GM19043 (cell line): ENCODE data around the gene PDIK1L.
A peak's percentile ranks its signal among the peaks of the same experiment; 100 is the strongest.
"Not testable (repeated sequence)": the region's sequence is repeated elsewhere in the genome, so short reads cannot be mapped to it uniquely, and the experiment has no call there.

Source experiments
- ATAC-seq: cut with Tn5 transposase; IDR thresholded peaks from one replicate; pipeline ENCODE4 v1.9.1; 2021; ENCODE audit warnings: low read depth; ENCODE audit not compliant: unreplicated experiment

PDIK1L gene

GRCh38 chr1:26084844-26085243, 26.8 kb upstream of the PDIK1L start:
- no peak for ATAC-seq

- ATAC-seq = no peak
These were observed 22.5 kb upstream of the PDIK1L start for GRCh38 chr1:26089125-26089524.

- no peak for ATAC-seq
These were observed 20.7 kb upstream of the PDIK1L start for GRCh38 chr1:26090893-26091292.

GRCh38 chr1:26092422-26092821, 19.2 kb upstream of the PDIK1L start:
- no peak for ATAC-seq

GRCh38 chr1:26093569-26093968, 18.1 kb upstream of the PDIK1L start:
- not testable (repeated sequence) for ATAC-seq

GRCh38 chr1:26094076-26094669, 17.5 kb upstream of the PDIK1L start:
- no peak for ATAC-seq

- no peak for ATAC-seq
These were observed 16.8 kb upstream of the PDIK1L start for GRCh38 chr1:26094677-26095383.

GRCh38 chr1:26096471-26096870, 15.2 kb upstream of the PDIK1L start:
- no peak for ATAC-seq

- ATAC-seq = no peak
These were observed 13.9 kb upstream of the PDIK1L start for GRCh38 chr1:26097696-26098095.

- no peak for ATAC-seq
These were observed 13.0 kb upstream of the PDIK1L start for GRCh38 chr1:26098602-26099001.

- no peak for ATAC-seq
These were observed 11.8 kb upstream of the PDIK1L start for GRCh38 chr1:26099780-26100179.

GRCh38 chr1:26100204-26100603, 11.4 kb upstream of the PDIK1L start:
- ATAC-seq = not testable (repeated sequence)

- ATAC-seq = no peak
These were observed 9.5 kb upstream of the PDIK1L start for GRCh38 chr1:26102119-26102518.

GRCh38 chr1:26102526-26102925, 9.1 kb upstream of the PDIK1L start:
- no peak for ATAC-seq

- not testable (repeated sequence) for ATAC-seq
These were observed 6.4 kb upstream of the PDIK1L start for GRCh38 chr1:26105226-26105548.

- no peak for ATAC-seq
These were observed 2.1 kb upstream of the PDIK1L start for GRCh38 chr1:26109229-26110164.

GRCh38 chr1:26110731-26111529, 694 bp upstream of the PDIK1L start:
- ATAC-seq = peak; percentile 43

- no peak for ATAC-seq
These were observed 767 bp downstream of the PDIK1L start for GRCh38 chr1:26112407-26112775.

GRCh38 chr1:26114165-26114927, 2.7 kb downstream of the PDIK1L start:
- no peak for ATAC-seq
